B cell (primary cell): ENCODE measurements around the gene INSC.

Experiments used
- CTCF ChIP-seq: fragments of 200-600 bp; IDR thresholded peaks from one replicate; pipeline ENCODE4 v1.8.0; 2022; ENCODE audit warnings: antibody characterized with exemption, mild to moderate bottlenecking
- EZH2 ChIP-seq: IDR thresholded peaks from 2 replicates; pipeline ENCODE4 v1.6.1; 2012; ENCODE audit warnings: borderline replicate concordance, low read depth, mild to moderate bottlenecking, moderate library complexity, low read length; ENCODE audit not compliant: insufficient read depth, poor library complexity, severe bottlenecking

DNA sequence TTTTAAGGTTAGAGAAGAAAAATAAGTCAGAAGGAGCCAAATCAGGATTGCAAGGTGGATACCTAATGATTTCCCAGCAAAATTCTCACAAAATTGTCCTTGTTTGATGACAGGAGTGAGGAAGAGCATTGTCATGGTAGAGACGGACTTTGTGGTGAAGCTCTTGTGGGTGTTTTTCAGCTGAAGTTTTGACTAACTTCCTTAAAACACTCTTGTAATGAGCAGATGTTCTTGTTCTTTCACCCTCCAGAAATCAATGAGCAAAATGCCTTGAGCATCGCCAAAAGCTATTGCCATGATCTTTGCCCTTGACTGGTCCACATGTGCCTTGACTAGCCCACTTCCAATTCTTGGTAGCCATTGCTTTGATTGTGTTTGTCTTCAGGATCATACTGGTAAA, 21.3 kb upstream of the INSC start:
- TF ChIP-seq CTCF: no peak
- no peak for TF ChIP-seq EZH2
